Choroid plexus epithelial cell (primary cell): ENCODE results near the gene RAB11A.

Source experiments
- DNase-seq: peaks from one replicate; pipeline ENCODE4 v3.0.0-alpha.2; 2010; ENCODE audit warnings: low read depth
- H3K4me3 ChIP-seq: 2 replicates; pipeline ENCODE4 v1.5.1; 2011; ENCODE audit warnings: low read depth, mild to moderate bottlenecking, control low read depth, low read length, moderate library complexity
- CTCF ChIP-seq: conservative IDR thresholded peaks from 2 replicates; pipeline ENCODE4 v1.5.1; 2011; ENCODE audit warnings: low read depth, mild to moderate bottlenecking, control low read depth, inconsistent platforms, low read length, moderate library complexity

Gene RAB11A

GRCh38 chr15:65845826-65846519, 23.3 kb upstream of the RAB11A start:
- no peak overlapping the region for H3K4me3 ChIP-seq
- no peak for TF ChIP-seq CTCF
- DNase-seq = no peak

GRCh38 chr15:65847989-65848388, 21.3 kb upstream of the RAB11A start:
- no peak for TF ChIP-seq CTCF
- H3K4me3 ChIP-seq = no peak overlapping the region
- no peak for DNase-seq

DNA sequence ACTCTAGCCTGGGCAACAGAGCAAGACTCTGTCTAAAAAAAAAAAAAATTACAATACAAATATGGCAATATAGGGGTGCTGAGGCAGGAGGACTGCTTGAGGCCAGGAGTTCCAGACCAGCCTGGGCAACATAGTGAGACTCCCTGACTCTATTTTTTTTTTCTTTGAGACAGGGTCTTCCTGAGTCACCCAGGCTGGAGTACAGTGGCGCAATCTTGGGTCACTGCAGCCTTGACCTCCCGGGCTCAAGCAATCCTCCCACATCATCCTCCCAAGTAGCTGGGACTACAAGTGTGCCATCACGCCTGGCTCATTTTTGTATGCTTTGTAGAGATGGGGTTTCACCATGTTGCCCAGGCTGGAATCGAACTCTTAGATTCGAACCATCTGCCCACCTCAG, 17.3 kb upstream of the RAB11A start:
- TF ChIP-seq CTCF = no peak
- DNase-seq = no peak
- no peak overlapping the region for H3K4me3 ChIP-seq

DNA sequence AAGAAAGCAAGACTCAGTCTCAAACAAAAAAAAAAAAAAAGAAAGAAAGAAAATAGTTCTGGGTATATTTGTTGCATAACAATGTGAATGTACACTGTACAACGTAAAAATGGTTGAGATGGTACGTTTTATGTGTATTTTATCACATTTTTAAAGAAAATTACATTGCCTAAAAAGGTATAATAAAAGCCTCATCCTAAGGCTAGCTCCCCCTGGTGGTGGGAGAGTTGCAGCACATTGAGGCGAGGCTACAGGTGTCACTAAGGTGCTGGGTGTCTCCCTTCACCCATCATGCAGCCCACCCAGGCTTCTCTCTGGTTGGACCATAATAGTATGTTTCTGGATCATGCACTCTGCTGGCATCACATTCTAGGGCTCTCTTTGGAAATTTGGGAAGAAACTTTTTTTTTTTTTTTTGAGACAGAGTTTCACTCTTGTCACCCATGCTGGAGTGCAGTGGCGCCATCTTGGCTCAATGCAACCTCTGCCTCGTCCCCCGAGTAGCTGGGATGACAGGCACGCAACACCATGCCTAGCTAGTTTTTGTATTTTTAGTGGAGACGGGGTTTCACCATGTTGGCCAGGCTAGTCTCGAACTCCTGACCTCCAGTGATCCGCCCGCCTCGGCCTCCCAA, 12.4 kb upstream of the RAB11A start:
- peak; percentile 94 for TF ChIP-seq CTCF
- no peak overlapping the region for H3K4me3 ChIP-seq
- peak; percentile 71 for DNase-seq

DNA sequence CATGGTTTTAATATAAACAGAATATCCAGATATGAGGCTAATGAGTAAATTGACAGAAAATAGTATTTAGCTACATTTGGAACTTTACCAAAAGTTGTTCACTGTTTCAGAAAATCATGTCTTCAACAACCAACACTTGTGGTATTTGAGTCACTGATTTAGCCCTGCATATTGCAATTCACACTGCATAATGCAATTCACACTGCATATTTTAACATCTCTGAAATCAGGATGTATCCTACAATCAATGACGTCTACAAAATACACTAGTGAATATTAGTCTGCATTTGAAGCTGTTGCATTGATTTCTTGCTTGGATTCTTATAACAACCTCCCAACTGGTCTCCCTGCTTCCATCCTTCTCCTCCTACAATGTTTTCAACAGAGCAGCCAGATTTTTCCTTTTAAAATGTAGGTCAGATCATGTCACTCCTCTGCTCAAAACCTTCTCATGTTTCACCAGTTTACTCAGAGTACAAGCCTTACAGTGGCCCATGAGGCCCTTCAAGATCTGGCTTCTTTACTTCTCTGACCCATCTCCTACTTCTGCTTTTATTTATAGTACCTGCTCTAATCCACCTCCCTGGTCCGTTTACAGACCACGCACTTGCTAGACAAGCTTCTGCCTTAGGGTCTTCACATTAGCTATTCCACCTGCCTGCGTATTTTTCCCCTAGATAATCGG, 11.4 kb upstream of the RAB11A start:
- no peak for TF ChIP-seq CTCF
- no peak overlapping the region for H3K4me3 ChIP-seq
- peak; percentile 25 for DNase-seq

GRCh38 chr15:65862682-65863081, 6.6 kb upstream of the RAB11A start:
- peak; percentile 81 for TF ChIP-seq CTCF
- peak; percentile 86 for DNase-seq
- no peak overlapping the region for H3K4me3 ChIP-seq

GRCh38 chr15:65863106-65863505, 6.2 kb upstream of the RAB11A start:
- no peak for DNase-seq
- no peak for TF ChIP-seq CTCF
- no peak overlapping the region for H3K4me3 ChIP-seq
